Caco-2 (cell line): ENCODE measurements around the gene ANXA3. TPM values are rescaled to one million over a fixed set of nuclear protein-coding genes. Genes with fewer than 3 reads are reported as not detected.

Source experiments
- BruUV-seq: library from RNA; stranded (reverse); fragments of 400-500 nt; replicated peaks from 2 replicates; lab custom pipeline; 2021; lab: Mats Ljungman, UMichigan
- CTCF ChIA-PET: fragments of 300-600 bp; sonication (Branson Sonifier 250); formaldehyde crosslinking; loops from one replicate; lab custom pipeline; 2022; ENCODE audit warnings: antibody characterized with exemption; lab: Charles Lee
- POLR2A ChIA-PET: fragments of 300-600 bp; sonication (Branson Sonifier 250); formaldehyde crosslinking; loops from one replicate; lab custom pipeline; 2022; ENCODE audit warnings: antibody characterized with exemption; lab: Charles Lee
- DNase-seq, 2 experiments: peaks; one replicate each; pipeline versions ENCODE4 v3.0.0 to v3.0.0-alpha.2; 2020 to 2022
- H3K27me3 ChIP-seq: replicated peaks from 2 replicates; pipeline ENCODE4 v1.6.0; 2011; ENCODE audit warnings: low read length; ENCODE audit not compliant: control insufficient read depth, insufficient read depth
- H3K36me3 ChIP-seq: 2 replicates; pipeline ENCODE4 v1.5.1; 2011; ENCODE audit warnings: low read length; ENCODE audit not compliant: control insufficient read depth, insufficient read depth
- H3K4me1 ChIP-seq: fragments of 250-450 bp; sonication (Bioruptor Pico); 2 replicates; pipeline ENCODE4 v1.5.1; 2020; ENCODE audit warnings: mild to moderate bottlenecking
- H3K4me3 ChIP-seq: 2 replicates; pipeline ENCODE4 v1.5.1; 2011; ENCODE audit warnings: low read depth, mild to moderate bottlenecking, control low read depth, low read length
- H3K9me3 ChIP-seq: fragments of 250-450 bp; sonication (Bioruptor Pico); 2 replicates; pipeline ENCODE4 v1.5.1; 2020; ENCODE audit warnings: mild to moderate bottlenecking, moderate library complexity
- H3K27ac Mint-ChIP-seq: one replicate; pipeline ENCODE4 v1.8.0; 2022; ENCODE audit warnings: mixed read lengths; ENCODE audit not compliant: unreplicated experiment
- H3K27me3 Mint-ChIP-seq: one replicate; pipeline ENCODE4 v1.8.0; 2022; ENCODE audit warnings: mixed read lengths; ENCODE audit not compliant: insufficient read depth, unreplicated experiment
- H3K36me3 Mint-ChIP-seq: one replicate; pipeline ENCODE4 v1.8.0; 2022; ENCODE audit warnings: mild to moderate bottlenecking, mixed read lengths; ENCODE audit not compliant: insufficient read depth, unreplicated experiment
- H3K4me1 Mint-ChIP-seq: one replicate; pipeline ENCODE4 v1.8.0; 2022; ENCODE audit warnings: low read depth, mixed read lengths; ENCODE audit not compliant: unreplicated experiment
- H3K4me3 Mint-ChIP-seq: one replicate; pipeline ENCODE4 v1.8.0; 2022; ENCODE audit warnings: mild to moderate bottlenecking, moderate library complexity, mixed read lengths; ENCODE audit not compliant: unreplicated experiment
- H3K9me3 Mint-ChIP-seq: one replicate; pipeline ENCODE4 v1.8.0; 2022; ENCODE audit warnings: mixed read lengths; ENCODE audit not compliant: unreplicated experiment
- CTCF ChIP-seq, 2 experiments: fragments of 200-600 bp in 1 of 2; IDR thresholded peaks; 1 replicate in 1 of 2; 2 replicates in 1 of 2; pipeline versions ENCODE4 v1.5.1 to v1.8.0; 2011 to 2022; ENCODE audit warnings: antibody characterized with exemption in 1 of 2, control low read depth in 1 of 2, inconsistent platforms in 1 of 2, low read depth in 1 of 2, low read length in 1 of 2, mild to moderate bottlenecking in 1 of 2, moderate library complexity in 1 of 2; ENCODE audit not compliant: insufficient read depth in 1 of 2, severe bottlenecking in 1 of 2, unreplicated experiment in 1 of 2
- intact Hi-C: fragments of 100-400 bp; cut with micrococcal nuclease; formaldehyde crosslinking; loops from one replicate; pipeline ENCODE4 v1.10.0; 2022; ENCODE audit not compliant: unreplicated experiment
- total RNA-seq: library from RNA; stranded (reverse); gene quantifications from 2 replicates; pipeline ENCODE4 v1.2.3, GENCODE V29; 2022

The ANXA3 gene
- total RNA-seq, 1 experiment from 2014 or later: 361 TPM

GRCh38 chr4:78519962-78520361, 31.6 kb upstream of the ANXA3 start:
- TF ChIP-seq CTCF (IDR thresholded peaks at IDR 0.05; ENCODE audit: insufficient read depth in 1 of 2, low read depth in 1 of 2, low read length in 1 of 2, severe bottlenecking in 1 of 2, unreplicated experiment in 1 of 2): no peak
- Mint-ChIP-seq H3K9me3 (no peaks in the 10 kb centered on the region), H3K36me3 (peaks cover 13% of the 10 kb centered on the region), H3K4me1 (peaks cover 19% of the 10 kb centered on the region), H3K27ac (no peak overlapping the region), H3K4me3 (no peak overlapping the region), H3K27me3 (no peaks in the 10 kb centered on the region)
- H3K27me3 ChIP-seq: no peaks in the 10 kb centered on the region
- ChIA-PET POLR2A (no interaction called here), CTCF (no interaction called here)
- no peaks in the 10 kb centered on the region for H3K9me3 ChIP-seq
- intact Hi-C loops: loop anchor here (10.0 kb wide), 2 partner anchors 185 to 345 kb away; no protein-coding TSS in a partner anchor
- no peaks in the 10 kb centered on the region; the same call in 1 of the 2 replicates for H3K36me3 ChIP-seq
- DNase-seq: no peak
- H3K4me3 ChIP-seq: no peak overlapping the region
- H3K4me1 ChIP-seq: no peaks in the 10 kb centered on the region
- BruUV-seq: no TSS peak

GRCh38 chr4:78520808-78521226, 30.8 kb upstream of the ANXA3 start:
- Mint-ChIP-seq H3K27ac (no peak overlapping the region), H3K4me3 (no peak overlapping the region)
- CTCF ChIA-PET: no interaction called here

GRCh38 chr4:78524009-78524408, 27.6 kb upstream of the ANXA3 start:
- TF ChIP-seq CTCF (IDR thresholded peaks at IDR 0.05; ENCODE audit: insufficient read depth in 1 of 2, low read depth in 1 of 2, low read length in 1 of 2, severe bottlenecking in 1 of 2, unreplicated experiment in 1 of 2): no peak
- Histone ChIP-seq H3K36me3 (no peaks in the 10 kb centered on the region; the same call in 1 of the 2 replicates), H3K9me3 (no peaks in the 10 kb centered on the region), H3K27me3 (no peaks in the 10 kb centered on the region), H3K4me3 (no peak overlapping the region), H3K4me1 (no peaks in the 10 kb centered on the region)
- ChIA-PET CTCF (no interaction called here), POLR2A (no interaction called here)
- no peak overlapping the region for H3K27ac Mint-ChIP-seq
- H3K27me3 Mint-ChIP-seq: no peaks in the 10 kb centered on the region
- DNase-seq: no peak
- intact Hi-C loops: no loop called here
- no peaks in the 10 kb centered on the region for H3K9me3 Mint-ChIP-seq
- no peak overlapping the region for H3K4me3 Mint-ChIP-seq
- H3K36me3 Mint-ChIP-seq: peaks cover 13% of the 10 kb centered on the region
- peaks cover 8% of the 10 kb centered on the region for H3K4me1 Mint-ChIP-seq
- no TSS peak for BruUV-seq

More at GRCh38 chr4:78520808-78521226, 30.8 kb upstream of the ANXA3 start:
- H3K4me1 Mint-ChIP-seq: peaks cover 19% of the 10 kb centered on the region
- H3K27me3 ChIP-seq: no peaks in the 10 kb centered on the region
- POLR2A ChIA-PET: no interaction called here
- no peaks in the 10 kb centered on the region for H3K27me3 Mint-ChIP-seq
- DNase-seq: no peak
- no peak for TF ChIP-seq CTCF (IDR thresholded peaks at IDR 0.05; ENCODE audit: insufficient read depth in 1 of 2, low read depth in 1 of 2, low read length in 1 of 2, severe bottlenecking in 1 of 2, unreplicated experiment in 1 of 2)
- no peak overlapping the region for H3K4me3 ChIP-seq
- no peaks in the 10 kb centered on the region for H3K4me1 ChIP-seq
- H3K36me3 Mint-ChIP-seq: peaks cover 13% of the 10 kb centered on the region
- BruUV-seq: no TSS peak
- H3K9me3 ChIP-seq: no peaks in the 10 kb centered on the region
- H3K9me3 Mint-ChIP-seq: no peaks in the 10 kb centered on the region
- intact Hi-C loops: no loop called here
- H3K36me3 ChIP-seq: no peaks in the 10 kb centered on the region; the same call in 1 of the 2 replicates
